GM23248 (cell line): ENCODE results near the gene GABRG3.

ENCODE experiments used
- EZH2 ChIP-seq: fragments of 200-600 bp; sonication (generic); IDR thresholded peaks from 2 replicates; pipeline ENCODE4 v1.6.1; 2018; ENCODE audit warnings: antibody characterized with exemption, mild to moderate bottlenecking; ENCODE audit not compliant: insufficient read depth, poor library complexity, severe bottlenecking
- EZH2phosphoT487 ChIP-seq: fragments of 200-600 bp; sonication (generic); IDR thresholded peaks from 2 replicates; pipeline ENCODE4 v1.6.1; 2018; ENCODE audit warnings: antibody characterized with exemption, moderate library complexity, mild to moderate bottlenecking, low read depth; ENCODE audit not compliant: insufficient read depth

GRCh38 chr15:27119695-27120266, 148.8 kb downstream of the GABRG3 start:
- TF ChIP-seq EZH2 (no peak), EZH2phosphoT487 (no peak)
